HepG2 (cell line): Measurements from ENCODE around the gene NUP54. TPM values are rescaled to one million over a fixed set of nuclear protein-coding genes. Genes with fewer than 3 reads are reported as not detected.

Source experiments
- ATAC-seq: fragments of 200-7000 bp; cut with Tn5 transposase; 3 replicates; pipeline ENCODE4 v1.9.1; 2020; ENCODE audit warnings: mild to moderate bottlenecking, moderate library complexity
- BruUV-seq: library from RNA; stranded (reverse); fragments of 400-500 nt; replicated peaks from 2 replicates; lab custom pipeline; 2021; lab: Mats Ljungman, UMichigan
- CTCF ChIA-PET: fragments of 300-600 bp; formaldehyde crosslinking; extraction: SDS; loops from one replicate; lab custom pipeline; 2021; ENCODE audit warnings: low total read pairs, inconsistent platforms, low intra/inter-chr PET ratio; lab: Yijun Ruan, JAX
- POLR2A ChIA-PET: fragments of 350-600 bp; sonication (Branson Sonifier 250); formaldehyde crosslinking; loops from one replicate; lab custom pipeline; 2020; ENCODE audit warnings: antibody characterized with exemption, inconsistent platforms; lab: Yijun Ruan, JAX
- DNase-seq: peaks from one replicate; pipeline ENCODE4 v3.0.0-alpha.2; 2015; ENCODE audit warnings: low spot score
- FAIRE-seq: peaks from 3 replicates; lab custom pipeline; 2011; peaks lifted over from hg19 to GRCh38; lab: Jason Lieb, UNC
- H2AFZ ChIP-seq: one replicate; pipeline ENCODE4 v1.6.1; 2011; ENCODE audit warnings: low read length, inconsistent platforms
- H3K27ac ChIP-seq: fragments of 300-600 bp; 3 replicates; pipeline ENCODE4 v1.8.0; 2011; ENCODE audit warnings: mixed run types, mild to moderate bottlenecking, mixed read lengths, low read length, inconsistent platforms; ENCODE audit not compliant: insufficient read depth; ENCODE audit errors: extremely low read length
- H3K27me3 ChIP-seq, 2 experiments: fragments of 200-600 bp in 1 of 2; 2 replicates in 1 of 2; 3 replicates in 1 of 2; pipeline versions ENCODE4 v1.6.0 to v1.8.0; 2011; ENCODE audit warnings: low read length in 2 of 2, mild to moderate bottlenecking in 2 of 2, moderate library complexity in 2 of 2, inconsistent platforms in 1 of 2; ENCODE audit not compliant: insufficient read depth in 2 of 2, control insufficient read depth in 1 of 2
- H3K36me3 ChIP-seq, 2 experiments: fragments of 200-600 bp in 1 of 2; replicated peaks in 1 of 2; 2 replicates in 1 of 2; 3 replicates in 1 of 2; pipeline versions ENCODE4 v1.5.1 to v1.8.0; 2011; ENCODE audit warnings: low read length in 2 of 2, inconsistent platforms in 1 of 2; ENCODE audit not compliant: insufficient read depth in 2 of 2, control insufficient read depth in 1 of 2
- H3K4me1 ChIP-seq: 2 replicates; pipeline ENCODE4 v1.5.1; 2012; ENCODE audit warnings: low read length, inconsistent platforms; ENCODE audit not compliant: insufficient read depth
- H3K4me2 ChIP-seq: 2 replicates; pipeline ENCODE4 v1.6.0; 2011; ENCODE audit warnings: low read depth, low read length, inconsistent platforms
- H3K4me3 ChIP-seq, 3 experiments: fragments of 200-600 bp in 1 of 3; sonication (generic), shearing (Covaris generic) in 1 of 3; replicated peaks in 1 of 3; 2 replicates each; pipeline ENCODE4 v1.5.1; 2011 to 2016; ENCODE audit warnings: low read length in 3 of 3, inconsistent platforms in 2 of 3, low read depth in 2 of 3, mild to moderate bottlenecking in 2 of 3, control low read depth in 1 of 3, mixed read lengths in 1 of 3; ENCODE audit not compliant: insufficient read depth in 1 of 3
- H3K79me2 ChIP-seq: one replicate; pipeline ENCODE4 v1.6.1; 2011; ENCODE audit warnings: low read length, inconsistent platforms; ENCODE audit not compliant: insufficient read depth
- H3K9ac ChIP-seq: 2 replicates; pipeline ENCODE4 v1.6.0; 2011; ENCODE audit warnings: mild to moderate bottlenecking, low read depth, low read length, inconsistent platforms; ENCODE audit not compliant: insufficient read depth
- H3K9me3 ChIP-seq: 2 replicates; pipeline ENCODE4 v1.5.1; 2012; ENCODE audit warnings: mild to moderate bottlenecking, low read length
- H4K20me1 ChIP-seq: 2 replicates; pipeline ENCODE4 v1.6.0; 2011; ENCODE audit warnings: inconsistent platforms, mild to moderate bottlenecking, low read length, moderate library complexity; ENCODE audit not compliant: insufficient read depth
- ATF6 ChIP-seq: sonication (generic); formaldehyde crosslinking; conservative IDR thresholded peaks from 2 replicates; pipeline ENCODE4 v1.4.0; 2020; ENCODE audit warnings: missing genetic modification reagents
- ATRX ChIP-seq: sonication (generic); formaldehyde crosslinking; IDR thresholded peaks from 2 replicates; pipeline ENCODE4 v1.4.0; 2020; ENCODE audit warnings: missing genetic modification reagents, borderline replicate concordance
- DZIP1 ChIP-seq: sonication (generic); formaldehyde crosslinking; IDR thresholded peaks from 2 replicates; pipeline ENCODE4 v1.5.0; 2020; ENCODE audit warnings: mild to moderate bottlenecking, missing genetic modification reagents
- ELF1 ChIP-seq: sonication (generic); formaldehyde crosslinking; IDR thresholded peaks from 2 replicates; pipeline ENCODE4 v1.4.0; 2020; ENCODE audit warnings: missing genetic modification reagents
- KLF15 ChIP-seq: sonication (generic); formaldehyde crosslinking; IDR thresholded peaks from 2 replicates; pipeline ENCODE4 v1.8.1; 2023; ENCODE audit warnings: borderline replicate concordance, mild to moderate bottlenecking, inconsistent platforms, missing genetic modification reagents, mixed read lengths
- SMAD3 ChIP-seq: sonication (generic); formaldehyde crosslinking; IDR thresholded peaks from 2 replicates; pipeline ENCODE4 v1.4.0; 2020; ENCODE audit warnings: missing genetic modification reagents
- SMC3 ChIP-seq: IDR thresholded peaks from 2 replicates; pipeline ENCODE4 v1.6.1; 2011; ENCODE audit warnings: low read length, improper control_type of control experiment
- SNRNP70 ChIP-seq: fragments of 200-400 bp; formaldehyde crosslinking; IDR thresholded peaks from 2 replicates; pipeline ENCODE4 v1.6.1; 2017; ENCODE audit warnings: mild to moderate bottlenecking, low read depth, low read length, moderate library complexity
- ZFYVE20 ChIP-seq: sonication (generic); formaldehyde crosslinking; IDR thresholded peaks from 2 replicates; pipeline ENCODE4 v1.8.0; 2023; ENCODE audit warnings: low read depth, mild to moderate bottlenecking, moderate library complexity, missing genetic modification reagents, borderline replicate concordance
- ZNF564 ChIP-seq: sonication (generic); formaldehyde crosslinking; IDR thresholded peaks from 2 replicates; pipeline ENCODE4 v1.8.1; 2023; ENCODE audit warnings: mild to moderate bottlenecking, missing genetic modification reagents
- ZNF569 ChIP-seq: sonication (generic); formaldehyde crosslinking; IDR thresholded peaks from 2 replicates; pipeline ENCODE4 v1.5.0; 2020; ENCODE audit warnings: mild to moderate bottlenecking, missing genetic modification reagents, moderate library complexity, borderline replicate concordance
- ZNF644 ChIP-seq: IDR thresholded peaks from 2 replicates; pipeline ENCODE4 v1.6.1; 2016; ENCODE audit warnings: low read depth
- ZNF709 ChIP-seq: sonication (generic); formaldehyde crosslinking; IDR thresholded peaks from 2 replicates; pipeline ENCODE4 v1.5.0; 2020; ENCODE audit warnings: mild to moderate bottlenecking, missing genetic modification reagents
- WGBS: methylation state at CpG from one replicate; pipeline ENCODE4 v1.1.6; 2017; ENCODE audit warnings: low lambda C conversion rate; 5-methylcytosine and 5-hydroxymethylcytosine counted together
- in situ Hi-C: cut with HindIII; loops from 2 replicates; pipeline ENCODE4 v1.10.0; 2017; ENCODE audit warnings: low pct_unique_long_range_greater_than_20kb; ENCODE audit not compliant: extremely low pct_ligation_motif_present
- intact Hi-C: fragments of 100-400 bp; cut with micrococcal nuclease; formaldehyde crosslinking; loops from one replicate; pipeline ENCODE4 v1.10.0; 2022; ENCODE audit not compliant: unreplicated experiment
- polyA plus RNA-seq, 8 experiments: library from polyadenylated mRNA; depleted of rRNA in 3 of 8; stranded (reverse) in 7 of 8; unstranded in 1 of 8; fragments of >200 nt; fragmentation: Illumina TruSeq in 4 of 8; extraction: Trizol in 4 of 8; gene quantifications; 2 replicates each; pipeline versions ENCODE4 v1.2.1 to v1.2.3, GENCODE V29; 2011 to 2016; ENCODE audit warnings: low read depth in 4 of 8, missing spikeins in 1 of 8, mixed read lengths in 1 of 8; ENCODE audit not compliant: insufficient read depth in 1 of 8
- total RNA-seq, 5 experiments: library from RNA; depleted of rRNA; stranded (reverse); fragments of >200 nt; fragmentation: Illumina TruSeq; extraction: Trizol; gene quantifications; 2 replicates each; pipeline ENCODE4 v1.2.3, GENCODE V29; 2016; ENCODE audit warnings: low read depth in 1 of 5

Gene NUP54
- total and polyA plus RNA-seq, 2 of the 13 experiments (the other 11 are each of a cell fraction or from before 2014, with no cell fraction given): 36.1 to 69.3 TPM

GRCh38 chr4:76106442-76106841 is 41.8 kb downstream of the NUP54 start:
- in situ Hi-C loops: no loop called here
- Histone ChIP-seq H3K4me1 (no peaks in the 10 kb centered on the region), H3K9me3 (no peaks in the 10 kb centered on the region), H3K27ac (no peak overlapping the region), H2AFZ (no peak overlapping the region), H3K27me3 (no peaks in the 10 kb centered on the region), H3K79me2 (no peaks in the 10 kb centered on the region), H3K36me3 (no peaks in the 10 kb centered on the region), H4K20me1 (no peaks in the 10 kb centered on the region), H3K4me3 (no peak overlapping the region), H3K4me2 (no peak overlapping the region), H3K9ac (no peak overlapping the region)
- FAIRE-seq: no peak
- POLR2A ChIA-PET: no interaction called here
- no peak for ATAC-seq
- TF ChIP-seq ZNF644 (CRISPR knock-in tag) (no peak), SMAD3 (no peak), ZFYVE20 (CRISPR knock-in tag) (no peak), SNRNP70 (no peak), SMC3 (no peak), ZNF564 (CRISPR knock-in tag) (no peak), ZNF569 (CRISPR knock-in tag) (no peak), ATF6 (CRISPR knock-in tag) (no peak), DZIP1 (no peak), KLF15 (CRISPR knock-in tag) (no peak), ATRX (no peak), ELF1 (CRISPR knock-in tag) (no peak), ZNF709 (CRISPR knock-in tag) (no peak)
- no TSS peak for BruUV-seq
- intact Hi-C loops: no loop called here
- CTCF ChIA-PET: no interaction called here
- DNase-seq: no peak
- WGBS: 20% methylated on average over 4 of the region's 4 CpGs
